ENCODE data around the gene ESYT1. TPM values are rescaled to one million over a fixed set of nuclear protein-coding genes. Genes with fewer than 3 reads are reported as not detected.
A peak's percentile ranks its signal among the peaks of the same experiment; 100 is the strongest.

Gene ESYT1
- total RNA-seq, 4 donors from 2014 or later: 128 to 234 (median 167) TPM

- ATAC-seq: no peak
- Histone ChIP-seq H3K27me3 (no peaks in the 10 kb centered on the region), H3K4me3 (no peak overlapping the region), H3K4me1 (peaks cover 0 to 10% (median 0%) of the 10 kb centered on the region in 3 donors), H3K9me3 (no peaks in the 10 kb centered on the region), H3K36me3 (peaks cover 3 to 100% of the 10 kb centered on the region in 2 donors), H3K27ac (no peak overlapping the region)
- WGBS, 2 donors (ENCODE audit: low coverage in 1 of 2): 88% methylated on average over 10 of the region's 14 CpGs; no CpG with 5 or more reads in 1 of the 2 donors
- TF ChIP-seq POLR2AphosphoS5 (IDR thresholded peaks at IDR 0.05) (no peak), POLR2A (IDR thresholded peaks at IDR 0.05) (no peak), CTCF (IDR thresholded peaks at IDR 0.05) (no peak)
Observed at GRCh38 chr12:56137853-56138571, 9.9 kb downstream of the ESYT1 start.

GRCh38 chr12:56141946-56142784 lies 14.1 kb downstream of the ESYT1 start:
- no peak for TF ChIP-seq EP300 (IDR thresholded peaks at IDR 0.05)
- no peak overlapping the region for H3K4me3 ChIP-seq
- H3K9me3 ChIP-seq: no peaks in the 10 kb centered on the region
- H3K36me3 ChIP-seq: peaks cover 3 to 84% of the 10 kb centered on the region in 2 donors
- WGBS, 2 donors (ENCODE audit: low coverage in 1 of 2): 81 to 90% methylated on average over 7 to 9 of the region's 19 CpGs
- H3K4me1 ChIP-seq: peaks cover 0 to 45% (median 0%) of the 10 kb centered on the region in 3 donors
- H3K27me3 ChIP-seq: no peaks in the 10 kb centered on the region
- ATAC-seq: no peak
- peak overlapping the region in 1 of 4 donors; percentile 54 for H3K27ac ChIP-seq

- Histone ChIP-seq H3K9me3 (no peaks in the 10 kb centered on the region), H3K27me3 (no peaks in the 10 kb centered on the region), H3K4me3 (no peak overlapping the region), H3K4me1 (peaks cover 0 to 49% (median 0%) of the 10 kb centered on the region in 3 donors), H3K36me3 (peaks cover 3 to 73% of the 10 kb centered on the region in 2 donors), H3K27ac (peak overlapping the region in 3 of 4 donors; percentile 42 to 57 (median 54))
- no peak for TF ChIP-seq POLR2A (IDR thresholded peaks at IDR 0.05)
- TF ChIP-seq EP300 (IDR thresholded peaks at IDR 0.05): no peak
- no peak for TF ChIP-seq POLR2AphosphoS5 (IDR thresholded peaks at IDR 0.05)
- TF ChIP-seq CTCF (IDR thresholded peaks at IDR 0.05): no peak
- no peak for ATAC-seq
- WGBS, 2 donors (ENCODE audit: low coverage in 1 of 2): 64% methylated on average over 3 of the region's 4 CpGs; no CpG with 5 or more reads in 1 of the 2 donors
Observed at GRCh38 chr12:56143217-56143616, 15.2 kb downstream of the ESYT1 start.

GRCh38 chr12:56143870-56144269 lies 15.8 kb downstream of the ESYT1 start:
- no peak for TF ChIP-seq POLR2AphosphoS5 (IDR thresholded peaks at IDR 0.05)
- TF ChIP-seq EP300 (IDR thresholded peaks at IDR 0.05): no peak
- no peak for TF ChIP-seq POLR2A (IDR thresholded peaks at IDR 0.05)
- TF ChIP-seq CTCF (IDR thresholded peaks at IDR 0.05): no peak
- 63 to 77% methylated on average over 7 to 8 of the region's 8 CpGs for WGBS, 2 donors (ENCODE audit: low coverage in 1 of 2)
- H3K4me1 ChIP-seq: peaks cover 0 to 49% (median 0%) of the 10 kb centered on the region in 3 donors
- peak overlapping the region in 3 of 4 donors; percentile 42 to 57 (median 54) for H3K27ac ChIP-seq
- no peak overlapping the region for H3K4me3 ChIP-seq
- peak; percentile 39 for ATAC-seq
- H3K27me3 ChIP-seq: no peaks in the 10 kb centered on the region
- no peaks in the 10 kb centered on the region for H3K9me3 ChIP-seq
- peaks cover 3 to 67% of the 10 kb centered on the region in 2 donors for H3K36me3 ChIP-seq

- 53 to 65% methylated on average over 2 of the region's 3 CpGs for WGBS, 2 donors (ENCODE audit: low coverage in 1 of 2)
- H3K9me3 ChIP-seq: no peaks in the 10 kb centered on the region
- peak overlapping the region in 3 of 4 donors; percentile 42 to 57 (median 51) for H3K27ac ChIP-seq
- ATAC-seq: no peak
- peaks cover 0 to 53% of the 10 kb centered on the region in 2 donors for H3K36me3 ChIP-seq
- TF ChIP-seq EP300 (IDR thresholded peaks at IDR 0.05) (no peak), CTCF (IDR thresholded peaks at IDR 0.05) (no peak), POLR2A (IDR thresholded peaks at IDR 0.05) (no peak), POLR2AphosphoS5 (IDR thresholded peaks at IDR 0.05) (no peak)
- peaks cover 0 to 49% (median 0%) of the 10 kb centered on the region in 3 donors for H3K4me1 ChIP-seq
- H3K27me3 ChIP-seq: no peaks in the 10 kb centered on the region
- H3K4me3 ChIP-seq: no peak overlapping the region
Observed at GRCh38 chr12:56145217-56145616, 17.1 kb downstream of the ESYT1 start.
